ENCODE measurements around the gene PRCD.

DNA sequence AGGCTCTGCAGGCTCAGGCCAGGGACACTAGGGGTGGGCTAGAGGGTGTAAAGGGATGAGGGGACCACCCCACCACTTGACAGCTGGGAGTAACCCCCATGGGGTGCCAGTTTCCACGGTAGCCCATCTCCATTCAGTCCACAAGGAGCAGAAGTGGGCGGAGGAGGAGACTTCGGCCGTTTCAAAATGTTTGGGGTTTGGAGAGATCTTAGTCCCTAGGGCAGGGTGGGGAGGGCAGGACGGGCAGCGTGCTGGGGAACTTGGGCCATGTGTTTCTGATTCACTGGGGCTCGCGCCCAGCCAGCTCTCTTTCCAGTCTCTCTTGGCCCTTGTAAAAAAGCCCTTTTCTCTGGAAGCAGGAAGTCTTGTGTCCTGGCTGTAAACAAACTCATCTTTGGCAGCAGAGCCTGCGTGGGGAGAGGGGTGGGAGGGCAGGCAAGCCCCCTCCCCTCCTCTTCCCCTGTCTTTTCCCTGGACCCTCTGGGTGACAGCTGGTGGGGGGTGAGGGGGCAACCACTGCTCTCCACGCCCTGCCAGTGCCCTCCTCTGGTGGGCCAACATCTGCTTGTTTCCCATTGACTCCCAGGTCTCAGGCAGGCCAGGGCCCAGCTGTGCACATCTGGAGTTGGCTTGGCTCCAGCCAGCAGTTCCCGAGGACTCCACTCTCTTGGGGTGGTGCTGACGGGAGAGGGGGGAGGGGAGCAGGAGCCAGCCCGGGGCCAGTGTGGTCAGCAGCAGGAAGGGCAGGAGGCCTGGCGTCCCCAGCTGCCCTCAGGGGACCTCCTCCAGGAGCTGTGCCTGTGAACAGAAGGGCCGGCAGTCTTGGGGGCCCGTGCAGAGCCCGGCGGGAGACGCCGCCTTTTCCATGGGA, 10.4 kb upstream of the PRCD start:
- TF ChIP-seq, protein P1, sequence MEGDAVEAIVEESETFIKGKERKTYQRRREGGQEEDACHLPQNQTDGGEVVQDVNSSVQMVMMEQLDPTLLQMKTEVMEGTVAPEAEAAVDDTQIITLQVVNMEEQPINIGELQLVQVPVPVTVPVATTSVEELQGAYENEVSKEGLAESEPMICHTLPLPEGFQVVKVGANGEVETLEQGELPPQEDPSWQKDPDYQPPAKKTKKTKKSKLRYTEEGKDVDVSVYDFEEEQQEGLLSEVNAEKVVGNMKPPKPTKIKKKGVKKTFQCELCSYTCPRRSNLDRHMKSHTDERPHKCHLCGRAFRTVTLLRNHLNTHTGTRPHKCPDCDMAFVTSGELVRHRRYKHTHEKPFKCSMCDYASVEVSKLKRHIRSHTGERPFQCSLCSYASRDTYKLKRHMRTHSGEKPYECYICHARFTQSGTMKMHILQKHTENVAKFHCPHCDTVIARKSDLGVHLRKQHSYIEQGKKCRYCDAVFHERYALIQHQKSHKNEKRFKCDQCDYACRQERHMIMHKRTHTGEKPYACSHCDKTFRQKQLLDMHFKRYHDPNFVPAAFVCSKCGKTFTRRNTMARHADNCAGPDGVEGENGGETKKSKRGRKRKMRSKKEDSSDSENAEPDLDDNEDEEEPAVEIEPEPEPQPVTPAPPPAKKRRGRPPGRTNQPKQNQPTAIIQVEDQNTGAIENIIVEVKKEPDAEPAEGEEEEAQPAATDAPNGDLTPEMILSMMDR (IDR thresholded peaks at IDR 0.05) = peak in 1 of 4 experiments; percentile 2
- TF ChIP-seq POLR2A (IDR thresholded peaks at IDR 0.05) = no peak
